ENCODE measurements around the gene SLC7A4. TPM values are rescaled to one million over a fixed set of nuclear protein-coding genes. Genes with fewer than 3 reads are reported as not detected.
"Not testable (repeated sequence)": the region's sequence is repeated elsewhere in the genome, so short reads cannot be mapped to it uniquely, and the experiment has no call there.

SLC7A4 gene
- total and polyA plus RNA-seq, 4 donors: 0.15 TPM; not detected in 3

- H3K27me3 ChIP-seq (ENCODE audit: control insufficient read depth in 1 of 2, insufficient read depth in 2 of 2, low read length in 1 of 2): no peaks in the 10 kb centered on the region
- DNase-seq (no peak), ATAC-seq (ENCODE audit: low FRiP score) (no peak)
- no peaks in the 10 kb centered on the region for H3K9me3 ChIP-seq (ENCODE audit: control insufficient read depth, low read length)
- H3K4me3 ChIP-seq (ENCODE audit: low read length in 2 of 2): no peak overlapping the region
- no peaks in the 10 kb centered on the region for H3K4me1 ChIP-seq (ENCODE audit: control insufficient read depth in 1 of 2, insufficient read depth in 2 of 2, low read length in 2 of 2)
- intact Hi-C loops (cut with DNase I): no loop called here
- no peak overlapping the region for H3K27ac ChIP-seq (ENCODE audit: low read depth in 1 of 2, low read length in 2 of 2)
- H3K36me3 ChIP-seq (ENCODE audit: control insufficient read depth in 1 of 2, insufficient read depth in 2 of 2, low read length in 1 of 2): no peaks in the 10 kb centered on the region
- 83 to 84% methylated on average over 8 of the region's 8 CpGs for WGBS, 2 donors
Observed at GRCh38 chr22:21052715-21053459, 20.5 kb upstream of the SLC7A4 start.

GRCh38 chr22:21051831-21052400, 19.6 kb upstream of the SLC7A4 start:
- Histone ChIP-seq H3K27me3 (ENCODE audit: control insufficient read depth in 1 of 2, insufficient read depth in 2 of 2, low read length in 1 of 2) (no peaks in the 10 kb centered on the region), H3K36me3 (ENCODE audit: control insufficient read depth in 1 of 2, insufficient read depth in 2 of 2, low read length in 1 of 2) (no peaks in the 10 kb centered on the region), H3K9me3 (ENCODE audit: control insufficient read depth, low read length) (no peaks in the 10 kb centered on the region), H3K4me1 (ENCODE audit: control insufficient read depth in 1 of 2, insufficient read depth in 2 of 2, low read length in 2 of 2) (no peaks in the 10 kb centered on the region), H3K27ac (ENCODE audit: low read depth in 1 of 2, low read length in 2 of 2) (no peak overlapping the region), H3K4me3 (ENCODE audit: low read length in 2 of 2) (no peak overlapping the region)
- intact Hi-C loops (cut with DNase I): no loop called here
- ATAC-seq (ENCODE audit: low FRiP score) (no peak), DNase-seq (no peak)
- 61% methylated on average over 8 of the region's 8 CpGs for WGBS, 2 donors

GRCh38 chr22:21051145-21051830, 18.9 kb upstream of the SLC7A4 start:
- Histone ChIP-seq H3K9me3 (ENCODE audit: control insufficient read depth, low read length) (no peaks in the 10 kb centered on the region), H3K36me3 (ENCODE audit: control insufficient read depth in 1 of 2, insufficient read depth in 2 of 2, low read length in 1 of 2) (no peaks in the 10 kb centered on the region), H3K4me3 (ENCODE audit: low read length in 2 of 2) (no peak overlapping the region), H3K4me1 (ENCODE audit: control insufficient read depth in 1 of 2, insufficient read depth in 2 of 2, low read length in 2 of 2) (no peaks in the 10 kb centered on the region), H3K27ac (ENCODE audit: low read depth in 1 of 2, low read length in 2 of 2) (no peak overlapping the region), H3K27me3 (ENCODE audit: control insufficient read depth in 1 of 2, insufficient read depth in 2 of 2, low read length in 1 of 2) (no peaks in the 10 kb centered on the region)
- intact Hi-C loops (cut with DNase I): no loop called here
- 89 to 91% methylated on average over 9 of the region's 9 CpGs for WGBS, 2 donors
- no peak for DNase-seq
- no peak for ATAC-seq (ENCODE audit: low FRiP score)

- intact Hi-C loops (cut with DNase I): not testable (repeated sequence)
- 92 to 95% methylated on average over 2 to 9 of the region's 12 CpGs for WGBS, 2 donors
Observed at GRCh38 chr22:21048965-21049364, 16.6 kb upstream of the SLC7A4 start.

GRCh38 chr22:21048448-21048847, 16.1 kb upstream of the SLC7A4 start:
- DNase-seq; H3K36me3 ChIP-seq (ENCODE audit: control insufficient read depth in 1 of 2, insufficient read depth in 2 of 2, low read length in 1 of 2); H3K9me3 ChIP-seq (ENCODE audit: control insufficient read depth, low read length); H3K27me3 ChIP-seq (ENCODE audit: control insufficient read depth in 1 of 2, insufficient read depth in 2 of 2, low read length in 1 of 2); ATAC-seq (ENCODE audit: low FRiP score); intact Hi-C loops (cut with DNase I); H3K4me3 ChIP-seq (ENCODE audit: low read length in 2 of 2); H3K27ac ChIP-seq (ENCODE audit: low read depth in 1 of 2, low read length in 2 of 2); H3K4me1 ChIP-seq (ENCODE audit: control insufficient read depth in 1 of 2, insufficient read depth in 2 of 2, low read length in 2 of 2): not testable (repeated sequence)
- 84 to 88% methylated on average over 5 of the region's 5 CpGs for WGBS, 2 donors

More at GRCh38 chr22:21048965-21049364, 16.6 kb upstream of the SLC7A4 start:
- H3K27ac ChIP-seq (ENCODE audit: low read depth in 1 of 2, low read length in 2 of 2); ATAC-seq (ENCODE audit: low FRiP score); H3K4me1 ChIP-seq (ENCODE audit: control insufficient read depth in 1 of 2, insufficient read depth in 2 of 2, low read length in 2 of 2); H3K36me3 ChIP-seq (ENCODE audit: control insufficient read depth in 1 of 2, insufficient read depth in 2 of 2, low read length in 1 of 2); DNase-seq; H3K27me3 ChIP-seq (ENCODE audit: control insufficient read depth in 1 of 2, insufficient read depth in 2 of 2, low read length in 1 of 2); H3K9me3 ChIP-seq (ENCODE audit: control insufficient read depth, low read length); H3K4me3 ChIP-seq (ENCODE audit: low read length in 2 of 2): not testable (repeated sequence)

GRCh38 chr22:21047730-21048129, 15.4 kb upstream of the SLC7A4 start:
- Histone ChIP-seq H3K4me1 (ENCODE audit: control insufficient read depth in 1 of 2, insufficient read depth in 2 of 2, low read length in 2 of 2) (no peaks in the 10 kb centered on the region), H3K36me3 (ENCODE audit: control insufficient read depth in 1 of 2, insufficient read depth in 2 of 2, low read length in 1 of 2) (no peaks in the 10 kb centered on the region), H3K27me3 (ENCODE audit: control insufficient read depth in 1 of 2, insufficient read depth in 2 of 2, low read length in 1 of 2) (no peaks in the 10 kb centered on the region), H3K4me3 (ENCODE audit: low read length in 2 of 2) (no peak overlapping the region), H3K9me3 (ENCODE audit: control insufficient read depth, low read length) (no peaks in the 10 kb centered on the region), H3K27ac (ENCODE audit: low read depth in 1 of 2, low read length in 2 of 2) (no peak overlapping the region)
- WGBS, 2 donors: 91 to 94% methylated on average over 5 to 7 of the region's 7 CpGs
- intact Hi-C loops (cut with DNase I): no loop called here
- DNase-seq: peak in 1 of 2 donors; percentile 69
- no peak for ATAC-seq (ENCODE audit: low FRiP score)

- no peak overlapping the region for H3K4me3 ChIP-seq (ENCODE audit: low read length in 2 of 2)
- intact Hi-C loops (cut with DNase I): no loop called here
- ATAC-seq (ENCODE audit: low FRiP score) (no peak), DNase-seq (peak in 1 of 2 donors; percentile 69)
- no peaks in the 10 kb centered on the region for H3K27me3 ChIP-seq (ENCODE audit: control insufficient read depth in 1 of 2, insufficient read depth in 2 of 2, low read length in 1 of 2)
- H3K9me3 ChIP-seq (ENCODE audit: control insufficient read depth, low read length): no peaks in the 10 kb centered on the region
- 90 to 92% methylated on average over 14 of the region's 14 CpGs for WGBS, 2 donors
- H3K36me3 ChIP-seq (ENCODE audit: control insufficient read depth in 1 of 2, insufficient read depth in 2 of 2, low read length in 1 of 2): no peaks in the 10 kb centered on the region
- H3K27ac ChIP-seq (ENCODE audit: low read depth in 1 of 2, low read length in 2 of 2): no peak overlapping the region
- no peaks in the 10 kb centered on the region for H3K4me1 ChIP-seq (ENCODE audit: control insufficient read depth in 1 of 2, insufficient read depth in 2 of 2, low read length in 2 of 2)
Observed at GRCh38 chr22:21047035-21047661, 14.8 kb upstream of the SLC7A4 start.

- intact Hi-C loops (cut with DNase I): no loop called here
- Histone ChIP-seq H3K27me3 (ENCODE audit: control insufficient read depth in 1 of 2, insufficient read depth in 2 of 2, low read length in 1 of 2) (no peaks in the 10 kb centered on the region), H3K9me3 (ENCODE audit: control insufficient read depth, low read length) (no peaks in the 10 kb centered on the region), H3K36me3 (ENCODE audit: control insufficient read depth in 1 of 2, insufficient read depth in 2 of 2, low read length in 1 of 2) (no peaks in the 10 kb centered on the region), H3K27ac (ENCODE audit: low read depth in 1 of 2, low read length in 2 of 2) (no peak within 1 kb of the TSS), H3K4me1 (ENCODE audit: control insufficient read depth in 1 of 2, insufficient read depth in 2 of 2, low read length in 2 of 2) (no peaks in the 10 kb centered on the region), H3K4me3 (ENCODE audit: low read length in 2 of 2) (peak within 1 kb of the TSS in 1 of 2 donors; percentile 3)
- DNase-seq (peak; percentile 93 to 96), ATAC-seq (ENCODE audit: low FRiP score) (peak; percentile 94)
- WGBS, 2 donors: 8 to 9% methylated on average over 44 to 47 of the region's 47 CpGs
Observed at GRCh38 chr22:21045585-21046294, 13.4 kb upstream of the SLC7A4 start, which contains the start of gene LRRC74B. Gene LRRC74B, plus strand, starts transcription at chr22:21045946. Its CDS starts 41 bp downstream, at chr22:21045987.

Data from aorta (tissue), 5 donors.